Fibroblast of the aortic adventitia (primary cell): Measurements from ENCODE around the gene HIBCH. TPM values are rescaled to one million over a fixed set of nuclear protein-coding genes. Genes with fewer than 3 reads are reported as not detected.

Experiments
- DNase-seq: peaks from one replicate; pipeline ENCODE4 v3.0.0-alpha.2; 2010; ENCODE audit warnings: low read depth
- H3K4me3 ChIP-seq: 2 replicates; pipeline ENCODE4 v1.5.1; 2011; ENCODE audit warnings: low read depth, mild to moderate bottlenecking, control low read depth, low read length, moderate library complexity
- total RNA-seq: library from RNA; depleted of rRNA; stranded (reverse); fragments of >200 nt; gene quantifications from 2 replicates; pipeline ENCODE4 v1.2.3, GENCODE V29; 2012; ENCODE audit warnings: low replicate concordance
- TF ChIP-seq, protein P1 (sequence below): IDR thresholded peaks from 2 replicates; pipeline ENCODE4 v1.5.1; 2011; ENCODE audit warnings: mild to moderate bottlenecking, low read length, control low read depth, inconsistent platforms; ENCODE audit not compliant: insufficient read depth

HIBCH gene
- total RNA-seq, 1 donor = 21.5 TPM

DNA sequence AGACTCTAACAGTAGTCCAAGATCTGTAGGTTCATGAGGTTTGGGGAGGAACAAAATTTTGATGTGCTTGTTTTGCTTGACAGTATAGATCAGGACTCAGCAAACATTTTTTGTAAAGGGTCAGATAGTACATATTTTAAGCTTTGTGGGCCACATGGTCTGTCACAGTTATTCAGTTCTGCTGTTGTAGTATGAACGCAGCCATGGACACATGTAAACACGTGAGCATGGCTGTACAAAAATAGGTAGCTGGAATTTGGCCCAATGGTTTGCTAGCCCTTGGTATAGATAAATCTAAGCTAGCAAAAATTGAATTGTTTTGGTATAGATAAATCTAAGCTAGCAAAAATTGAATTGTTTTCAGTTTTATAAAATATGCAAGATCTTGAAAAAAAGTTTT is 120.5 kb downstream of the HIBCH start:
- DNase-seq = no peak
- no peak overlapping the region for H3K4me3 ChIP-seq
- TF ChIP-seq, protein P1, sequence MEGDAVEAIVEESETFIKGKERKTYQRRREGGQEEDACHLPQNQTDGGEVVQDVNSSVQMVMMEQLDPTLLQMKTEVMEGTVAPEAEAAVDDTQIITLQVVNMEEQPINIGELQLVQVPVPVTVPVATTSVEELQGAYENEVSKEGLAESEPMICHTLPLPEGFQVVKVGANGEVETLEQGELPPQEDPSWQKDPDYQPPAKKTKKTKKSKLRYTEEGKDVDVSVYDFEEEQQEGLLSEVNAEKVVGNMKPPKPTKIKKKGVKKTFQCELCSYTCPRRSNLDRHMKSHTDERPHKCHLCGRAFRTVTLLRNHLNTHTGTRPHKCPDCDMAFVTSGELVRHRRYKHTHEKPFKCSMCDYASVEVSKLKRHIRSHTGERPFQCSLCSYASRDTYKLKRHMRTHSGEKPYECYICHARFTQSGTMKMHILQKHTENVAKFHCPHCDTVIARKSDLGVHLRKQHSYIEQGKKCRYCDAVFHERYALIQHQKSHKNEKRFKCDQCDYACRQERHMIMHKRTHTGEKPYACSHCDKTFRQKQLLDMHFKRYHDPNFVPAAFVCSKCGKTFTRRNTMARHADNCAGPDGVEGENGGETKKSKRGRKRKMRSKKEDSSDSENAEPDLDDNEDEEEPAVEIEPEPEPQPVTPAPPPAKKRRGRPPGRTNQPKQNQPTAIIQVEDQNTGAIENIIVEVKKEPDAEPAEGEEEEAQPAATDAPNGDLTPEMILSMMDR = no peak

- H3K4me3 ChIP-seq = no peak overlapping the region
- no peak for DNase-seq
- TF ChIP-seq, protein P1 = no peak
Measured at GRCh38 chr2:190197143-190197720, 122.4 kb downstream of the HIBCH start.

DNA sequence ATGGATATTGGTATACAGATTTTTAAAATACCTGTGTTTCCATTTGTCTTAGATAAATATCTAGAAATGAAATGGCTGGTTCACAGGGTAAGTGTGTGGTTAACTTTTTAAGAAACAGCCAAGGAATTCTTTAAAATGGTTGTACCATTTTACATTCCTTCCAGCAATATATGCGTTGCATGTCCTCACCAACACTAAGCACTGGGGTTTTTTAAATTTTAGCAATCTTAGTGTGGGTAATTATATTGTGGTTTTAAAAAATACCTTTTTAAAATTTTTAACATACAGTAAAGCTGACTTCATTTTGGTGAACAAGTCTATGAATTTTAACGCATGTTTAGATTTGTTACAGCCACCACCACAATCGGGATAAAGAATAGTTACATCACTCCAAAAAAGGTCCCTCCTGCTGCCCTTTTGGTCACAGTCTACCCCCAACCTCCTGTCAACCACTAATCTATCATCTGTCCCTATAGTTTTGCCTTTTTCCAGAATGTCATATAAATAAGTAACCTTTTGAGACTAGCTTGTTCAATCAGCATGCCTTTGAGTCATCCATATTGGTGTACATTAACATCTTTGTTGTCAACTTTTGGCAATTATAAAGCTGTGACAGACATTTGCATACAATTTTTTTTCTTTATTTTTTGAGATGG is 129.0 kb downstream of the HIBCH start:
- TF ChIP-seq, protein P1 = no peak
- DNase-seq = no peak
- H3K4me3 ChIP-seq = no peak overlapping the region

DNA sequence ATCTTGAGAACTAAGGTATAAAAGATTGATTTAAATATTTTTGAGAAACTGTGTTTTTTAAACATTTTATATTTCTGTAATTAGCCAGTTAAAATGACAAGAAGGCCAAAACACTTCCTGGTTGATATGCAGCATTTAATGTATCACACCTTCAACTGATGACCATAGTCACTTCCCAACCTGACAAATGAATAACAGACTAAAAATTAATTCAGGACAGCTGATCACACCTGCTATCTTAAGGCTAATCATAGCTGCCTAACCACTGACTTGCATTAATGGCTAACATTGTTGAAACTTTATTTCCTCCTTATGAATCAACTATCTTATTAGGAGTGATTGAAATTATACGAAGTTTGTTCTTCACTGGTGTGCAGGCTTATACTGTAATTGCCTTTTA is 131.3 kb downstream of the HIBCH start:
- no peak overlapping the region for H3K4me3 ChIP-seq
- DNase-seq = no peak
- TF ChIP-seq, protein P1 = no peak

DNA sequence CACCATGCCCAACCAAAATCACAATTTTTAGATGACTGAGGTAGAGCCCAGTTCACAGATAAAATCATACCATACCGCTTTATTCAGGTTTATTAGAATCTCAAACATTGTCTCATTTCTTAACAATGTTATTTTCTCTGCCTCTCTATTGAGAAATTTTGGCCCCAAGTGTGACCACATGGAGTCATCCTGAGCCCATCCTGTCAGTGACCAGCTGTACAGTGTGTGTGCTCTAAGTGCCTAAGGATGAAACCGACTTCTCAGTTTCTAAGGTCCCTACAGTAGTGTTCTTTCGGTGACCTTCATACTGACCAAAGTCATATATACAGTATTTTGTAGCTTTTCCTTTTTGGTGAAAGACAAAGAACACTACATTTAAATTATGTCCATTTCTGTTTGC is 133.4 kb downstream of the HIBCH start:
- H3K4me3 ChIP-seq = no peak overlapping the region
- no peak for DNase-seq
- TF ChIP-seq, protein P1 = no peak

DNA sequence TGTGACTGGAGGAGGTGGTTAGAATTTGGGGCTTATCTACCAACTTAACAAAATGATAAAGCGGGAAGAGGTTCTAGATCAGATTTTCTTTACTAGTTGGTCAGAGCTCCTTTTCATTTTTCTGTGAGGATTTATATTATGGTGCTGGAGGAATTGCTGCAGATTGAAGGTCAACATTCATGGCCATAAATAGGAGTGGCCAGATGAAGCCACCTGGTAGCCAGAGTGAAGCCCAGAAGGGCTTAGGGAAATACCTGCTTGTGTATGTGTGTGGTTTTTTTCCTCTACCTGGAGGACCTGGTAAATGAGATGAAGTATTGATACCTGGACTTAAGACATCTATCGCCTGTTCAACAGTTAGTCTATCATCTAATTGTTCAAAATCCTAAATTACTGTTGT is 134.2 kb downstream of the HIBCH start:
- TF ChIP-seq, protein P1 = no peak
- no peak for DNase-seq
- no peak overlapping the region for H3K4me3 ChIP-seq
